ENCODE data around the gene MPST. TPM values are rescaled to one million over a fixed set of nuclear protein-coding genes. Genes with fewer than 3 reads are reported as not detected.

Gene MPST
- polyA plus RNA-seq, 1 experiment, result 45.5 TPM

DNA sequence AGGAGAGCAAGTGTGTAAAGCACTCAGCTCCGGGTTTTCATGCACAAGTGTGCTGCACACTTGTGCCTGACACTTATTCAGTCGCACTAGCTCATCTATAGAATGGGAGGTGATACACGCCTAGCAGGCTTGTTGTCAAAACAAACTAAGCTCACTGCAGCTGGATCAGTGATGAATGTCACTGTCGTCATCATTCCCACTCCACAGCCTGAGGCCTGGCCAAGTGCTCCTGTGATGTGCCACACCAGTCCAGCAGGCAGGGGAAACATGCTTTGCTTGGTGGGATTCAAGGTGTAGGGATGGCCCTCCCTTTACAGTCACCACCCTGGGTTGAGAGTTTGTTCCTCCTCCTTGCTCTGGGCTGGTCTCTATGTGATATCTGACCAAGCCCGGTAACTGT is 6.8 kb downstream of the MPST start:
- no peak overlapping the region for H3K4me3 ChIP-seq (ENCODE audit: low read depth, low read length)
- H3K36me3 ChIP-seq (ENCODE audit: control insufficient read depth, insufficient read depth, low read length), result peaks cover 20% of the 10 kb centered on the region
- no peaks in the 10 kb centered on the region for H3K27me3 ChIP-seq (ENCODE audit: control insufficient read depth, insufficient read depth, low read length)
- TF ChIP-seq, protein P1, sequence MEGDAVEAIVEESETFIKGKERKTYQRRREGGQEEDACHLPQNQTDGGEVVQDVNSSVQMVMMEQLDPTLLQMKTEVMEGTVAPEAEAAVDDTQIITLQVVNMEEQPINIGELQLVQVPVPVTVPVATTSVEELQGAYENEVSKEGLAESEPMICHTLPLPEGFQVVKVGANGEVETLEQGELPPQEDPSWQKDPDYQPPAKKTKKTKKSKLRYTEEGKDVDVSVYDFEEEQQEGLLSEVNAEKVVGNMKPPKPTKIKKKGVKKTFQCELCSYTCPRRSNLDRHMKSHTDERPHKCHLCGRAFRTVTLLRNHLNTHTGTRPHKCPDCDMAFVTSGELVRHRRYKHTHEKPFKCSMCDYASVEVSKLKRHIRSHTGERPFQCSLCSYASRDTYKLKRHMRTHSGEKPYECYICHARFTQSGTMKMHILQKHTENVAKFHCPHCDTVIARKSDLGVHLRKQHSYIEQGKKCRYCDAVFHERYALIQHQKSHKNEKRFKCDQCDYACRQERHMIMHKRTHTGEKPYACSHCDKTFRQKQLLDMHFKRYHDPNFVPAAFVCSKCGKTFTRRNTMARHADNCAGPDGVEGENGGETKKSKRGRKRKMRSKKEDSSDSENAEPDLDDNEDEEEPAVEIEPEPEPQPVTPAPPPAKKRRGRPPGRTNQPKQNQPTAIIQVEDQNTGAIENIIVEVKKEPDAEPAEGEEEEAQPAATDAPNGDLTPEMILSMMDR (IDR thresholded peaks at IDR 0.05; ENCODE audit: insufficient read depth, low read depth, low read length), result no peak
- ChIA-PET CTCF (interaction anchor here (2.5 kb wide), 1 partner anchor 19 kb away, joined by 11 read pairs; no protein-coding TSS in a partner anchor), POLR2A (no interaction called here)
- no peak for DNase-seq (ENCODE audit: low read depth)

DNA sequence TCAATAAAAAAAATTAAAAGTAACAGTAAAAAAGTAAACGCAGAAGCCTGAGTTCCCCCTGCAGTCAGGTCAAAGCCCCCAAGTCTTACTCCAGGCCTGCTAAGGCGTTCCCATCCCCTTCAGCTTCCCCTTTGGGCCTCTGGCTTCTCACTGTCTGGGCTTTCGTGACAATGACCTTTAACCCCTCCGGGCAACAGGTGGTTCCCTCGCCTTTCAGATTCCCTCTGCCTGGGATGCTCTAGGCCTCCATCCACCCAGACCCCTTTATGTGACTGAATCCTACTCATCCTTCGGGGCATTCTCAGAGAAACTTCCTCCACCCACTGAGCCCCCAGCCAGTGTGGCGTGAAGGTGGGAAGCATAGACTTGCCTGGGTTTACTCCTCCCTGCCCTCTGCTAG is 8.0 kb downstream of the MPST start:
- Histone ChIP-seq H3K4me3 (ENCODE audit: low read depth, low read length) (no peak overlapping the region), H3K27me3 (ENCODE audit: control insufficient read depth, insufficient read depth, low read length) (no peaks in the 10 kb centered on the region), H3K36me3 (ENCODE audit: control insufficient read depth, insufficient read depth, low read length) (peaks cover 20% of the 10 kb centered on the region)
- DNase-seq (ENCODE audit: low read depth), result no peak
- CTCF ChIA-PET, result interaction anchor here (1.0 kb wide), 1 partner anchor 29 kb away, joined by 3 read pairs; no protein-coding TSS in a partner anchor
- POLR2A ChIA-PET, result no interaction called here
- TF ChIP-seq, protein P1 (IDR thresholded peaks at IDR 0.05; ENCODE audit: insufficient read depth, low read depth, low read length), result no peak

DNA sequence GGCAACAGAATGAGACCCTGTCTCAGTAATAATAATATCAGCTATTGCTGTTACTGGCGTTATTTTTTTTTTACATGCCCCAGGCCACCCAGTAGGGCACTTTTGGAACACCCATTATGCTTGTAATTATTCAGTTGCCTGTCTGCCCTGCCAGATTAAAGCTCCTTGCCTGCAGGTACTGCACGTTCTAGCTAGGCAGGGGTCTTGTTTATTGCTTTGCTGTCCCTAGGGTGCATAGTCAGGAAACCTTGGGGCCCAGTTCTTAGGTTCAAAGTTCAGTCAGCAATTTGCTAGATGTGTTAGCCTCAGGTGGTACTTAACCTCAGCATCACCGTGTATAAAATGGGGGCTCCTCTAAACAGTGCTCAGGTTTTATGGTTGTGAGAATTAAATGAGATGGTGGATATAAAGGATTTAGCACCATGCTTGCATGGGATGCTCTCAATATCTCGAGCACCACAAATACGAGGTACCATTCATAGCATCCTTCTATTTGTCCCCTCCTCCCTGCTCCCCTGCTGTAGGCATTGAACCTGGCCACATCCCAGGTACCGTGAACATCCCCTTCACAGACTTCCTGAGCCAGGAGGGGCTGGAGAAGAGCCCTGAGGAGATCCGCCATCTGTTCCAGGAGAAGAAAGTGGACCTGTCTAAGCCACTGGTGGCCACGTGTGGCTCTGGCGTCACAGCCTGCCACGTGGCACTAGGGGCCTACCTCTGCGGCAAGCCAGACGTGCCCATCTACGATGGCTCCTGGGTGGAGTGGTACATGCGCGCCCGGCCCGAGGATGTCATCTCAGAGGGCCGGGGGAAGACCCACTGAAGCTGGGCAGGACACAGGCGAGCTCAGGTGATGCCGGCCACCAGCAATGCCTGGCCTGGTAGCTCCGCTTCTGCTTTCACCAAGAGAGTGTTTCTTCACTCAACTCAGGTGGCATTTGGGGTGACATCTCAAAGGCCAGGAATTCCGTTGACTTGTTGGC is 9.4 kb downstream of the MPST start:
- H3K36me3 ChIP-seq (ENCODE audit: control insufficient read depth, insufficient read depth, low read length), result peaks cover 18% of the 10 kb centered on the region
- no peak for DNase-seq (ENCODE audit: low read depth)
- H3K4me3 ChIP-seq (ENCODE audit: low read depth, low read length), result no peak overlapping the region
- CTCF ChIA-PET, result interaction anchor here (1.0 to 1.6 kb wide), 4 partner anchors 7 to 16 kb away, joined by 3 to 7 read pairs (median 4); no protein-coding TSS in a partner anchor
- TF ChIP-seq, protein P1 (IDR thresholded peaks at IDR 0.05; ENCODE audit: insufficient read depth, low read depth, low read length), result no peak
- POLR2A ChIA-PET, result no interaction called here
- no peaks in the 10 kb centered on the region for H3K27me3 ChIP-seq (ENCODE audit: control insufficient read depth, insufficient read depth, low read length)

DNA sequence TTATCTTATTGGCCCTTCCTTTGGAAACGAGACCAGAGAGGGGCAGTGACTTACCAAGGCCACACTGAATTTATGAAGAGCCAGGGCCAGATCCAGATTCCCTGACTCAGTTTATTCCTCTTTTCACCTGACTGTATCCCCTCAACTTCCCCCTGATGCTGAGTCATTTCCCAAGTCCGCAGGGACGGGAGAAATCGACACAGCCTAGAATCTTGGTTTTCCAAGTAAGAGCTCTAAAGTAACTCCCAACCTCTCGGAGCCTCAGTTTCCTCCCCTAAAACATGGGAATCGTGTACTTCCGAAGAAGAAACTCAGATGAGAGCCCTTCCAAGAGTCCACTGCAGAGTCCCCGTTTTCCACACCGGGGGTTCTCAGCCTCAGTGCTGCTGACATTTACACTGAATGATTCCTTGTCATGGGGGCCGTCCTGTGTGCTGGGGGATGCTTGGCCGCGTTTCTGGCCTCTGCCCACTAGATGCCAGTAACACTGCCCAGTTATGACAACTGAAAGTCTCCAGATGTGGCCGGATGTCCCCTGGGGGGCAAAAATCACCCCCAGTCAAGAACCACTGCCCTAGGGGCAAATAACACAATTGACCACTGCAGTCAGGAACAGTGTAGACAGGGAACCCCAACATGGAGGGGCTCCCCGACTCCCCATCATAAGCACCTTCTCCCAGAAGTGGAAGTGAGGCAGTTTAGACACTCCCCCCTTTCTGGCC is 11.2 kb downstream of the MPST start:
- Histone ChIP-seq H3K4me3 (ENCODE audit: low read depth, low read length) (no peak overlapping the region), H3K27me3 (ENCODE audit: control insufficient read depth, insufficient read depth, low read length) (no peaks in the 10 kb centered on the region), H3K36me3 (ENCODE audit: control insufficient read depth, insufficient read depth, low read length) (peaks cover 15% of the 10 kb centered on the region)
- ChIA-PET POLR2A (no interaction called here), CTCF (interaction anchor here (1.3 to 1.6 kb wide), 3 partner anchors 9 to 14 kb away, joined by 3 to 6 read pairs (median 4); no protein-coding TSS in a partner anchor)
- TF ChIP-seq, protein P1 (IDR thresholded peaks at IDR 0.05; ENCODE audit: insufficient read depth, low read depth, low read length), result no peak
- DNase-seq (ENCODE audit: low read depth), result no peak

DNA sequence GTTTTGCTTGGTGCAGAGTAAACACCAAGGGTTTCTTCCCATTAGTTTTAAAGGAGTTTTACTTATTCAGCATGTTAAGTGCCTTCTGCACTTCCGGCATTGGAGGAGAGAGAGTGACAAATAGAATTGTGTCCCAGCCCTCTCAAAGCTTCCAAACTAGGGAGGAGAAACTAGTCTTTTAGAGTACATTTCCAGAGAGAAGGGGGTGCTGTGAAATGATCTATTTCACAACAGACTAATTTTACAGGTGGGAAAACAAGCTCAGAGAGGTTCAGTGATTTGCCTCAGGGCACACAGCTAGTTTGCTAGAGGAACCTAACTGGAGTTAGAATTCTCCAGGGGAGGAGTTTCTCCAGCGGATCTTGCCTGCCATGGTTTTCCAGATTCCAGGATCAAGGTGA is 12.6 kb downstream of the MPST start:
- peaks cover 1% of the 10 kb centered on the region for H3K27me3 ChIP-seq (ENCODE audit: control insufficient read depth, insufficient read depth, low read length)
- DNase-seq (ENCODE audit: low read depth), result no peak
- H3K4me3 ChIP-seq (ENCODE audit: low read depth, low read length), result no peak overlapping the region
- peaks cover 13% of the 10 kb centered on the region for H3K36me3 ChIP-seq (ENCODE audit: control insufficient read depth, insufficient read depth, low read length)
- ChIA-PET POLR2A (no interaction called here), CTCF (interaction anchor here (0.5 to 2.4 kb wide), 5 partner anchors 8 to 69 kb away, joined by 3 to 13 read pairs (median 11); no protein-coding TSS in a partner anchor)
- TF ChIP-seq, protein P1 (IDR thresholded peaks at IDR 0.05; ENCODE audit: insufficient read depth, low read depth, low read length), result no peak
